ENCODE measurements around the gene FAM107A. TPM values are rescaled to one million over a fixed set of nuclear protein-coding genes. Genes with fewer than 3 reads are reported as not detected.

Gene FAM107A
- total RNA-seq, 1 experiment from 2014 or later, result not detected

DNA sequence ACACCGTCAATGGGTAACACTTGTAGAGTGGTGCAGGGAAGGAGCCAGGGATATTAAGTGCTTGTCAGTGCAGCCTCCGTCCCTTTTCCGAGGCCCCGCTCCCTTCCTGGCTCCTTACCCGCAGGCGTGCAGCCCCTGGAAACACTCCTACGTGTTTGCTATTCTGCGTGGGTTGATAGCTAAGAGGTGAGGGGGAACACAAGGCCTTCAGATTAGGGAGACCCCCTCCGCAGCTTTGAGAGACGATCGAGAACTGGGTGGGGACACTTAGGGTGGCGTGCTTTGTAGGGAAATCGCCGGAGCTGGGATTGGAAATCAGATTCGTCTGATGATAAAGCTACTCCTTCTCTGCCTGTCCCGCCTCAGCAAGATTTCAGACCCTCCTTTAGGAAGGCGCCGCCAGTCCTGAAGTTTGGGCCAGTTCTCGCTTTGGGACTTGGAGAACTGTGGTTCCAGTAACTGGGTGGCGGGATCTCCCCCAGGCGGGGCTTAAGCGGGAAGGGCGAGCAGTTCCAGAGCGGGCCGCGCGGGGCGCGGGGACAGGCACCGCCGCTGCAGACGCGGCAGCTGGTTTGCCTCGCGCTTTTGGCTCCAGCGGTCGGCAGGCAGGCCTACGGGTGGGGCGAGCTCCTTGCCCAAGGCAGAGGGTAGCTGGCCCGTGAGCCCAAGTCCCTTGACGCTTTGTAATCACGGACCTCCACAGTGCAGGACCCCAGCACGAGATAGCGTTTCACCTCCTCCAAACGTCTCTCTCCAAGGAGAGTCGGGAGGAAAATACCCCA lies 8.0 kb upstream of the FAM107A start:
- peak; percentile 38; the same call in 1 of the 2 replicates for TF ChIP-seq POLR2AphosphoS5 (IDR thresholded peaks at IDR 0.05; ENCODE audit: low read depth, low read length)
- TF ChIP-seq SRF (IDR thresholded peaks at IDR 0.05; ENCODE audit: low read depth), result no peak
- TF ChIP-seq ATF3 (IDR thresholded peaks at IDR 0.05), result no peak
- TF ChIP-seq, protein P1, sequence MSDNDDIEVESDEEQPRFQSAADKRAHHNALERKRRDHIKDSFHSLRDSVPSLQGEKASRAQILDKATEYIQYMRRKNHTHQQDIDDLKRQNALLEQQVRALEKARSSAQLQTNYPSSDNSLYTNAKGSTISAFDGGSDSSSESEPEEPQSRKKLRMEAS (IDR thresholded peaks at IDR 0.05), result peak; percentile 86
- TF ChIP-seq, protein P2, sequence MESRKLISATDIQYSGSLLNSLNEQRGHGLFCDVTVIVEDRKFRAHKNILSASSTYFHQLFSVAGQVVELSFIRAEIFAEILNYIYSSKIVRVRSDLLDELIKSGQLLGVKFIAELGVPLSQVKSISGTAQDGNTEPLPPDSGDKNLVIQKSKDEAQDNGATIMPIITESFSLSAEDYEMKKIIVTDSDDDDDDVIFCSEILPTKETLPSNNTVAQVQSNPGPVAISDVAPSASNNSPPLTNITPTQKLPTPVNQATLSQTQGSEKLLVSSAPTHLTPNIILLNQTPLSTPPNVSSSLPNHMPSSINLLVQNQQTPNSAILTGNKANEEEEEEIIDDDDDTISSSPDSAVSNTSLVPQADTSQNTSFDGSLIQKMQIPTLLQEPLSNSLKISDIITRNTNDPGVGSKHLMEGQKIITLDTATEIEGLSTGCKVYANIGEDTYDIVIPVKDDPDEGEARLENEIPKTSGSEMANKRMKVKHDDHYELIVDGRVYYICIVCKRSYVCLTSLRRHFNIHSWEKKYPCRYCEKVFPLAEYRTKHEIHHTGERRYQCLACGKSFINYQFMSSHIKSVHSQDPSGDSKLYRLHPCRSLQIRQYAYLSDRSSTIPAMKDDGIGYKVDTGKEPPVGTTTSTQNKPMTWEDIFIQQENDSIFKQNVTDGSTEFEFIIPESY (IDR thresholded peaks at IDR 0.05; ENCODE audit: extremely low read depth, insufficient replicate concordance, low read length), result no peak
- TF ChIP-seq ELF1 (IDR thresholded peaks at IDR 0.05; ENCODE audit: borderline replicate concordance, low read depth), result no peak
- no peak for TF ChIP-seq CEBPB (IDR thresholded peaks at IDR 0.05; ENCODE audit: low read depth)
- peak; percentile 27 for TF ChIP-seq YY1 (IDR thresholded peaks at IDR 0.05; ENCODE audit: extremely low read depth, insufficient replicate concordance, low read depth, low read length)
- peak in 2 of 3 experiments; percentile 74 to 85; a peak in 4 of 6 replicates for TF ChIP-seq CTCF (IDR thresholded peaks at IDR 0.05 in 2 of 3, conservative IDR thresholded peaks at IDR 0.05 in 1 of 3; ENCODE audit: borderline replicate concordance in 1 of 3, insufficient read depth in 1 of 3, low read depth in 2 of 3, low read length in 2 of 3)
- no peak for TF ChIP-seq JUND (IDR thresholded peaks at IDR 0.05)
- no peak for TF ChIP-seq FOSL1 (IDR thresholded peaks at IDR 0.05; ENCODE audit: low read depth)
- TF ChIP-seq ZFX (IDR thresholded peaks at IDR 0.05), result 0 out of 2 replicates have a peak, but pooled peaks have one; percentile 6
- no peak for TF ChIP-seq TCF7L2 (IDR thresholded peaks at IDR 0.05; ENCODE audit: borderline replicate concordance, extremely low read depth, insufficient read depth, insufficient read length)
- TF ChIP-seq EZH2 (IDR thresholded peaks at IDR 0.05), result no peak
- no peak for TF ChIP-seq SIN3A (IDR thresholded peaks at IDR 0.05; ENCODE audit: low read depth)
- TF ChIP-seq EZH2phosphoT487 (IDR thresholded peaks at IDR 0.05; ENCODE audit: borderline replicate concordance), result no peak
- TF ChIP-seq CBX3 (IDR thresholded peaks at IDR 0.05; ENCODE audit: low read depth), result 0 out of 2 replicates have a peak, but pooled peaks have one; percentile 22
- TF ChIP-seq RAD21 (IDR thresholded peaks at IDR 0.05; ENCODE audit: low read depth), result peak; percentile 23; the same call in 1 of the 2 replicates
- ChIA-PET RAD21 (ENCODE audit: low non-redundant PET in 1 of 2, low total read pairs in 2 of 2, uncharacterized antibody in 2 of 2, unreplicated experiment in 2 of 2) (interaction anchor here in 1 of 2 experiments (1.1 kb wide), 1 partner anchor 45 kb away, joined by 6 read pairs; no protein-coding TSS in a partner anchor), POLR2A (no interaction called here), CTCF (interaction anchor here (0.9 to 1.3 kb wide), 3 partner anchors 12 to 46 kb away, joined by 4 to 15 read pairs (median 5); no protein-coding TSS in a partner anchor)
- intact Hi-C loops (cut with micrococcal nuclease), result no loop called here
- Histone ChIP-seq H3K4me3 (replicated peaks in 1 of 2; ENCODE audit: low read depth in 1 of 2, low read length in 2 of 2) (peak overlapping the region; percentile 65 to 68), H3K36me3 (ENCODE audit: control insufficient read depth in 1 of 2, insufficient read depth in 2 of 2, low read length in 2 of 2) (no peaks in the 10 kb centered on the region), H3K4me2 (ENCODE audit: low read length) (peak overlapping the region; percentile 84), H3K79me2 (ENCODE audit: insufficient read depth, low read length) (no peaks in the 10 kb centered on the region), H2AFZ (ENCODE audit: low read depth, low read length, poor library complexity, severe bottlenecking) (peak overlapping the region; percentile 90), H3K9ac (ENCODE audit: low read length) (peak overlapping the region; percentile 48), H3K9me3 (ENCODE audit: control insufficient read depth in 1 of 2, insufficient read depth in 1 of 2, low read depth in 1 of 2, low read length in 2 of 2) (no peaks in the 10 kb centered on the region), H3K9me2 (ENCODE audit: insufficient read depth) (no peaks in the 10 kb centered on the region), H4K20me1 (ENCODE audit: insufficient read depth) (no peaks in the 10 kb centered on the region), H3K27ac (ENCODE audit: low read depth, low read length) (peak overlapping the region; percentile 23; the same call in 1 of the 2 replicates), H3K4me1 (ENCODE audit: control insufficient read depth in 1 of 2, insufficient read depth in 2 of 2, low read length in 2 of 2) (peaks cover 4 to 19% of the 10 kb centered on the region in 2 experiments; a peak in 3 of 4 replicates), H3K27me3 (ENCODE audit: insufficient read depth, low read length) (no peaks in the 10 kb centered on the region)
- BruUV-seq (replicated peaks), result no TSS peak
- DNase-seq (ENCODE audit: low read depth, low spot score), result peak; percentile 57
- ATAC-seq, result peak; percentile 98
